Sigmoid colon (tissue), 7 donors: ENCODE measurements around the gene CATSPERE. TPM values are rescaled to one million over a fixed set of nuclear protein-coding genes. Genes with fewer than 3 reads are reported as not detected.

Experiments
- DNase-seq: peaks from one replicate; pipeline ENCODE4 v3.0.0-alpha.2; 2019
- H3K27ac ChIP-seq, 4 donors: fragments of 200-600 bp; sonication (generic); one replicate each; pipeline ENCODE4 v1.5.1; 2016 to 2019; ENCODE audit warnings: mild to moderate bottlenecking in 1 of 4
- H3K27me3 ChIP-seq, 3 donors: fragments of 200-600 bp; sonication (generic); one replicate each; pipeline ENCODE4 v1.5.1; 2019; ENCODE audit warnings: mild to moderate bottlenecking in 1 of 3
- H3K36me3 ChIP-seq, 4 donors: fragments of 200-600 bp; sonication (generic); one replicate each; pipeline ENCODE4 v1.5.1; 2016 to 2019
- H3K4me1 ChIP-seq, 4 donors: fragments of 200-600 bp; sonication (generic); one replicate each; pipeline ENCODE4 v1.5.1; 2017 to 2019
- H3K4me3 ChIP-seq, 4 donors: fragments of 200-600 bp; sonication (generic); one replicate each; pipeline ENCODE4 v1.5.1; 2017 to 2019; ENCODE audit warnings: mild to moderate bottlenecking in 2 of 4, moderate library complexity in 1 of 4
- H3K9me3 ChIP-seq, 4 donors: fragments of 200-600 bp in 3 of 4; sonication (generic) in 3 of 4; one replicate each; pipeline versions ENCODE4 v1.5.1 to v1.6.1; 2013 to 2019
- EP300 ChIP-seq, 4 donors: sonication (generic); formaldehyde crosslinking; IDR thresholded peaks; one replicate each; pipeline ENCODE4 v1.6.1; 2017; ENCODE audit warnings: antibody characterized with exemption in 4 of 4
- POLR2A ChIP-seq, 2 donors: fragments of 450-650 bp; IDR thresholded peaks; one replicate each; pipeline ENCODE4 v1.6.1; 2016; ENCODE audit warnings: antibody characterized with exemption in 2 of 2, mild to moderate bottlenecking in 2 of 2, moderate library complexity in 2 of 2
- POLR2AphosphoS5 ChIP-seq, 4 donors: sonication (generic); formaldehyde crosslinking; IDR thresholded peaks; one replicate each; pipeline ENCODE4 v1.6.1; 2017; ENCODE audit warnings: antibody characterized with exemption in 4 of 4
- WGBS, 2 donors: extraction: QIAGEN DNeasy Blood & Tissue Kit; methylation state at CpG; one replicate each; pipeline ENCODE4 v1.1.7; 2013; 5-methylcytosine and 5-hydroxymethylcytosine counted together
- intact Hi-C: fragments of 100-400 bp; cut with DNase I; formaldehyde crosslinking; loops from one replicate; pipeline ENCODE4 v1.15.1; 2023
- polyA plus RNA-seq, 3 donors: library from polyadenylated mRNA; stranded (reverse); fragments of 200-250 nt; gene quantifications; one replicate each; pipeline ENCODE4 v1.2.3, GENCODE V29; 2013
- total RNA-seq, 4 donors: library from RNA; depleted of rRNA; stranded (reverse); fragments of >200 nt; gene quantifications; one replicate each; pipeline ENCODE4 v1.1.0, GENCODE V29; 2016
- TF ChIP-seq, protein P1 (sequence below), 4 experiments: fragments of 450-650 bp in 3 of 4; fragments of 200-600 bp in 1 of 4; IDR thresholded peaks; one replicate each; pipeline ENCODE4 v1.5.1; 2016 to 2019; ENCODE audit warnings: antibody characterized with exemption in 4 of 4, mild to moderate bottlenecking in 3 of 4, moderate library complexity in 2 of 4
- donor health status: healthy with polysubstance abuse.
- donor health status: Bipolar disorder and iron deficiency.
- donor health status: healthy.

CATSPERE gene
- total and polyA plus RNA-seq, 7 donors = 0.31 to 2.0 (median 1.4) TPM; not detected in 2

DNA sequence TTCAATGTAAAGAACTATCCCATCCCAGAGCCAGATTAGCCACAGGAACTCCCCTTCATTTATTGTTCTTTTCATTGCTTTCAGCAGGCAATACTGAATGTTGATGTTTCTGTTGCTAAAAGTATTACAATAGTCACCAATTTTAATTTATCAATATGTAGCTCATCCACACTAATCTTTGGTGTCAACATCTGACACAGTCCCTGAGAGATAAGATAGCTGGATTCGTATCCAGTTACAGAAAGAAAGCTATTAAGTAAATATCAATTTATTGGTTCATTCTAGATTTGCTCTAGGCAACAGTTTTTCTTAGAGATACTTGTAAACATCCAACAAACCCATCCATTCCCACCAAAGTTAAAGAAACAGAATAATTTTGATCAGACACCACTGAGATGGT, 14.0 kb upstream of the CATSPERE start:
- no peak overlapping the region for H3K4me3 ChIP-seq
- no peaks in the 10 kb centered on the region for H3K9me3 ChIP-seq
- DNase-seq = no peak
- WGBS, 2 donors = 39 to 82% methylated on average over 1 of the region's 1 CpG
- H3K27me3 ChIP-seq = no peaks in the 10 kb centered on the region
- intact Hi-C loops = no loop called here
- peak overlapping the region; percentile 4 to 99 (median 74) for H3K27ac ChIP-seq
- H3K36me3 ChIP-seq = no peaks in the 10 kb centered on the region
- TF ChIP-seq POLR2A (IDR thresholded peaks at IDR 0.05) = no peak
- TF ChIP-seq, protein P1, sequence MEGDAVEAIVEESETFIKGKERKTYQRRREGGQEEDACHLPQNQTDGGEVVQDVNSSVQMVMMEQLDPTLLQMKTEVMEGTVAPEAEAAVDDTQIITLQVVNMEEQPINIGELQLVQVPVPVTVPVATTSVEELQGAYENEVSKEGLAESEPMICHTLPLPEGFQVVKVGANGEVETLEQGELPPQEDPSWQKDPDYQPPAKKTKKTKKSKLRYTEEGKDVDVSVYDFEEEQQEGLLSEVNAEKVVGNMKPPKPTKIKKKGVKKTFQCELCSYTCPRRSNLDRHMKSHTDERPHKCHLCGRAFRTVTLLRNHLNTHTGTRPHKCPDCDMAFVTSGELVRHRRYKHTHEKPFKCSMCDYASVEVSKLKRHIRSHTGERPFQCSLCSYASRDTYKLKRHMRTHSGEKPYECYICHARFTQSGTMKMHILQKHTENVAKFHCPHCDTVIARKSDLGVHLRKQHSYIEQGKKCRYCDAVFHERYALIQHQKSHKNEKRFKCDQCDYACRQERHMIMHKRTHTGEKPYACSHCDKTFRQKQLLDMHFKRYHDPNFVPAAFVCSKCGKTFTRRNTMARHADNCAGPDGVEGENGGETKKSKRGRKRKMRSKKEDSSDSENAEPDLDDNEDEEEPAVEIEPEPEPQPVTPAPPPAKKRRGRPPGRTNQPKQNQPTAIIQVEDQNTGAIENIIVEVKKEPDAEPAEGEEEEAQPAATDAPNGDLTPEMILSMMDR (IDR thresholded peaks at IDR 0.05) = no peak
- no peak for TF ChIP-seq EP300 (IDR thresholded peaks at IDR 0.05)
- no peak for TF ChIP-seq POLR2AphosphoS5 (IDR thresholded peaks at IDR 0.05)
- peaks cover 0 to 73% (median 62%) of the 10 kb centered on the region in 4 donors for H3K4me1 ChIP-seq

DNA sequence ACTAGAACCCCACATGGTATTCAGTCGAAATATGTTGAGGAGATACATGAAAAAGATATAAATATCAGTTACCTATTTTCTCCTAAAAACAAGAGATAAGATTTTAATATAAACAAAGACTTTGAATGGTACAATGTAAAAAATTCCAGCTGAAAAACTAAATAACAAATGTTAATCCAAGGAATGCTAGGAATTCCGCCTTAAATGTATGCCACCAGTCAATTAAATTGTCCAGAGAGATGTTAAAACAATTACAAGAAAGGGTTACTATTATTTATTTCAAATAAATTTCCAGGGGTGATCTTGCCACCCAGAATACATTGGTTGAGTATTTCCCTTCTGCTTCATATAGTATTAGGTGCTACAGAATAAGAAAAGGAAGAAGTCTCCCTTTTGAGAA, 13.5 kb upstream of the CATSPERE start:
- H3K36me3 ChIP-seq = no peaks in the 10 kb centered on the region
- intact Hi-C loops = no loop called here
- H3K4me3 ChIP-seq = no peak overlapping the region
- 94% methylated on average over 2 of the region's 2 CpGs for WGBS, 2 donors
- peak overlapping the region in 3 of 4 donors; percentile 95 to 99 (median 99) for H3K27ac ChIP-seq
- no peak for DNase-seq
- TF ChIP-seq EP300 (IDR thresholded peaks at IDR 0.05) (no peak), POLR2A (IDR thresholded peaks at IDR 0.05) (no peak), POLR2AphosphoS5 (IDR thresholded peaks at IDR 0.05) (no peak)
- TF ChIP-seq, protein P1 (IDR thresholded peaks at IDR 0.05) = no peak
- H3K4me1 ChIP-seq = peaks cover 0 to 72% (median 60%) of the 10 kb centered on the region in 4 donors
- no peaks in the 10 kb centered on the region for H3K27me3 ChIP-seq
- H3K9me3 ChIP-seq = no peaks in the 10 kb centered on the region

DNA sequence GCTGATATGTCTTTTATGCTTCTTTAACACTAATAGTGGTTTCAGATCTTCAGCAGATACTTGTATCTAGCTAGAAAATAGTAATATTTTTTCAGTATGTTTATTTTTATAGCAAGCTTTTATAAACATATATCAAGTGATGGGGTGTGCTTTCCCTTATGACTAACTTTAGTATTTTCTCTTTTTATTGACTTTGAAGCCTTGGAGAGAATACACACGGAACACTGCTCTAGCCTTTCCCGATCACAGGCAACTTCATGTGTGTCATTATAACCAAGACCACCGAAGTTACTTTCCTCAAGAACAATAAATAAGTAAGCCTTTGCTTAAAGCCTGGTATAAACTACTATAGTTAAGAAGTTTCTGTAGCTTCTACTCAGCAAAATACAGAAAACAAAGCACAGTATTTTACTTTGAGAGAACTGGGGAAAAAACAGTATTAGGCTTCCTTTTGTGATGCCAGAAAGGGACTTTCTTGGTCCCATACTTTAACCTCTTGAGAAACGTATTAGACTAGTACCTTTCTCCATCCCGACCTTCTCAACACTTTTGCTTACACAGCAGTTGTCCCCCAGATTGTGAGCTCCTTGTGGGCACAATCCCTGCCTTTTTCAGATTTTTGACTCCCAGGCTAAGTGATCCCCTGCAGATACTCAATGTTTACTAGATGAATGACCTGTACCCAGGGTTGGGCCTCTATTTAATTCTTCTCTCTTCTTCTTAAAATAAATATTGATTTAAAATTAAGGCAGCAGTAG, 12.6 kb upstream of the CATSPERE start:
- no peak for TF ChIP-seq EP300 (IDR thresholded peaks at IDR 0.05)
- TF ChIP-seq, protein P1 (IDR thresholded peaks at IDR 0.05) = no peak
- no peak for TF ChIP-seq POLR2A (IDR thresholded peaks at IDR 0.05)
- no peak for TF ChIP-seq POLR2AphosphoS5 (IDR thresholded peaks at IDR 0.05)
- intact Hi-C loops = no loop called here
- H3K27ac ChIP-seq = peak overlapping the region; percentile 93 to 99 (median 97)
- DNase-seq = no peak
- 76 to 77% methylated on average over 5 of the region's 5 CpGs for WGBS, 2 donors
- H3K4me3 ChIP-seq = no peak overlapping the region
- peaks cover 0 to 67% (median 55%) of the 10 kb centered on the region in 4 donors for H3K4me1 ChIP-seq
- no peaks in the 10 kb centered on the region for H3K36me3 ChIP-seq
- H3K9me3 ChIP-seq = no peaks in the 10 kb centered on the region
- no peaks in the 10 kb centered on the region for H3K27me3 ChIP-seq

DNA sequence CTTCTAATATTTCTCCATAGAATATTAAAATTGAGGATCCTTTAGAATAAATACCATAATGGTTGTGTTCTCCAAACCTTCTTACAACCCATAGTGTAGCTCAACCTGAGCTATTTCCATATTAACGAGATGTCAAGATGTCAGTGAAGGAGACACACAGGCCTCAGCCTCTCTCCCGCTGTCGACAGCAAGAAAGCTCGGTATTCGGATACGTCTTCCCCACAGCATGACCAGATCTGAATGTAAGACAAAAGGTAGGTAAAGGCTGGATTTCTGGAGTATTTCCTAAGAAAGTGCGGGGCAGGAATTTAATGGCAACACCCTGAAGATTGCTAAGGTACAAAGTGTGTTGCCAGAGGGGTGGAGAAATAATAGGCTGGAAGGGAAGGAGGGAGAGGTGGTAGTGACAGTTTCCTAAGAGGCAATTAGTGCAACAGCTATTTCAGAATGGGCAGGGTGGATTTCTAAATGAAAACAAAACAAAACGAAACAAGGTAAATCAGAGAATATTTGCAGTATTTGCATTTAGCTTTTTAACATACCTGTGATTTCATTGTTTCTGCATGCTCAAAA, 11.1 kb upstream of the CATSPERE start:
- Histone ChIP-seq H3K27ac (peak overlapping the region; percentile 93 to 99 (median 97)), H3K36me3 (no peaks in the 10 kb centered on the region), H3K9me3 (no peaks in the 10 kb centered on the region), H3K27me3 (no peaks in the 10 kb centered on the region), H3K4me3 (peak overlapping the region in 3 of 4 donors; percentile 76 to 91 (median 85)), H3K4me1 (peaks cover 0 to 60% (median 49%) of the 10 kb centered on the region in 4 donors)
- WGBS, 2 donors = 83 to 85% methylated on average over 8 of the region's 8 CpGs
- intact Hi-C loops = loop anchor here (1.0 to 10.0 kb wide), 4 partner anchors 203 to 1195 kb away; partner anchors contain the start of genes CEP170, DESI2 and SDCCAG8
- TF ChIP-seq POLR2AphosphoS5 (IDR thresholded peaks at IDR 0.05) (no peak), EP300 (IDR thresholded peaks at IDR 0.05) (no peak), POLR2A (IDR thresholded peaks at IDR 0.05) (no peak)
- TF ChIP-seq, protein P1 (IDR thresholded peaks at IDR 0.05) = no peak
- no peak for DNase-seq
